HEK293 (cell line): ENCODE results near the gene THSD7B.

Source experiments
- ELK4 ChIP-seq: IDR thresholded peaks from 2 replicates; pipeline ENCODE4 v1.6.1; 2011; ENCODE audit warnings: mild to moderate bottlenecking, low read depth, low read length, borderline replicate concordance
- PRDM4 ChIP-seq: fragments of 450-650 bp; formaldehyde crosslinking; IDR thresholded peaks from 2 replicates; pipeline ENCODE4 v1.5.1; 2017; ENCODE audit warnings: missing biosample characterization, missing genetic modification characterization
- WT1 ChIP-seq: fragments of 450-650 bp; formaldehyde crosslinking; IDR thresholded peaks from 2 replicates; pipeline ENCODE4 v1.5.1; 2016; ENCODE audit warnings: missing biosample characterization, missing genetic modification characterization
- ZNF391 ChIP-seq: fragments of 450-650 bp; formaldehyde crosslinking; IDR thresholded peaks from 2 replicates; pipeline ENCODE4 v1.5.1; 2016; ENCODE audit warnings: low read depth, missing biosample characterization, missing genetic modification characterization, borderline replicate concordance
- ZNF416 ChIP-seq: fragments of 450-650 bp; formaldehyde crosslinking; IDR thresholded peaks from 2 replicates; pipeline ENCODE4 v1.5.1; 2016; ENCODE audit warnings: missing biosample characterization, missing genetic modification characterization
- ZNF660 ChIP-seq: fragments of 450-650 bp; IDR thresholded peaks from 2 replicates; pipeline ENCODE4 v1.5.1; 2018; ENCODE audit warnings: missing biosample characterization, mild to moderate bottlenecking, missing genetic modification characterization
- TF ChIP-seq, protein P1 (sequence below): fragments of 450-650 bp; formaldehyde crosslinking; IDR thresholded peaks from 2 replicates; pipeline ENCODE4 v1.5.1; 2016; ENCODE audit warnings: missing biosample characterization, missing genetic modification characterization, low read depth
- TF ChIP-seq, protein P2 (sequence below): fragments of 450-650 bp; formaldehyde crosslinking; IDR thresholded peaks from 2 replicates; pipeline ENCODE4 v1.5.1; 2016; ENCODE audit warnings: missing biosample characterization, missing genetic modification characterization
- TF ChIP-seq, protein P3 (sequence below): fragments of 450-650 bp; IDR thresholded peaks from 2 replicates; pipeline ENCODE4 v1.5.1; 2018; ENCODE audit warnings: missing biosample characterization, missing genetic modification characterization

- TF ChIP-seq WT1, result no peak
- TF ChIP-seq, protein P1, sequence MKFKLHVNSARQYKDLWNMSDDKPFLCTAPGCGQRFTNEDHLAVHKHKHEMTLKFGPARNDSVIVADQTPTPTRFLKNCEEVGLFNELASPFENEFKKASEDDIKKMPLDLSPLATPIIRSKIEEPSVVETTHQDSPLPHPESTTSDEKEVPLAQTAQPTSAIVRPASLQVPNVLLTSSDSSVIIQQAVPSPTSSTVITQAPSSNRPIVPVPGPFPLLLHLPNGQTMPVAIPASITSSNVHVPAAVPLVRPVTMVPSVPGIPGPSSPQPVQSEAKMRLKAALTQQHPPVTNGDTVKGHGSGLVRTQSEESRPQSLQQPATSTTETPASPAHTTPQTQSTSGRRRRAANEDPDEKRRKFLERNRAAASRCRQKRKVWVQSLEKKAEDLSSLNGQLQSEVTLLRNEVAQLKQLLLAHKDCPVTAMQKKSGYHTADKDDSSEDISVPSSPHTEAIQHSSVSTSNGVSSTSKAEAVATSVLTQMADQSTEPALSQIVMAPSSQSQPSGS (tag by site-specific recombination), result no peak
- TF ChIP-seq, protein P2, sequence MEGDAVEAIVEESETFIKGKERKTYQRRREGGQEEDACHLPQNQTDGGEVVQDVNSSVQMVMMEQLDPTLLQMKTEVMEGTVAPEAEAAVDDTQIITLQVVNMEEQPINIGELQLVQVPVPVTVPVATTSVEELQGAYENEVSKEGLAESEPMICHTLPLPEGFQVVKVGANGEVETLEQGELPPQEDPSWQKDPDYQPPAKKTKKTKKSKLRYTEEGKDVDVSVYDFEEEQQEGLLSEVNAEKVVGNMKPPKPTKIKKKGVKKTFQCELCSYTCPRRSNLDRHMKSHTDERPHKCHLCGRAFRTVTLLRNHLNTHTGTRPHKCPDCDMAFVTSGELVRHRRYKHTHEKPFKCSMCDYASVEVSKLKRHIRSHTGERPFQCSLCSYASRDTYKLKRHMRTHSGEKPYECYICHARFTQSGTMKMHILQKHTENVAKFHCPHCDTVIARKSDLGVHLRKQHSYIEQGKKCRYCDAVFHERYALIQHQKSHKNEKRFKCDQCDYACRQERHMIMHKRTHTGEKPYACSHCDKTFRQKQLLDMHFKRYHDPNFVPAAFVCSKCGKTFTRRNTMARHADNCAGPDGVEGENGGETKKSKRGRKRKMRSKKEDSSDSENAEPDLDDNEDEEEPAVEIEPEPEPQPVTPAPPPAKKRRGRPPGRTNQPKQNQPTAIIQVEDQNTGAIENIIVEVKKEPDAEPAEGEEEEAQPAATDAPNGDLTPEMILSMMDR (tag by site-specific recombination), result no peak
- no peak for TF ChIP-seq ELK4
- TF ChIP-seq ZNF416 (tag by site-specific recombination), result no peak
- no peak for TF ChIP-seq PRDM4 (tag by site-specific recombination)
- TF ChIP-seq, protein P3, sequence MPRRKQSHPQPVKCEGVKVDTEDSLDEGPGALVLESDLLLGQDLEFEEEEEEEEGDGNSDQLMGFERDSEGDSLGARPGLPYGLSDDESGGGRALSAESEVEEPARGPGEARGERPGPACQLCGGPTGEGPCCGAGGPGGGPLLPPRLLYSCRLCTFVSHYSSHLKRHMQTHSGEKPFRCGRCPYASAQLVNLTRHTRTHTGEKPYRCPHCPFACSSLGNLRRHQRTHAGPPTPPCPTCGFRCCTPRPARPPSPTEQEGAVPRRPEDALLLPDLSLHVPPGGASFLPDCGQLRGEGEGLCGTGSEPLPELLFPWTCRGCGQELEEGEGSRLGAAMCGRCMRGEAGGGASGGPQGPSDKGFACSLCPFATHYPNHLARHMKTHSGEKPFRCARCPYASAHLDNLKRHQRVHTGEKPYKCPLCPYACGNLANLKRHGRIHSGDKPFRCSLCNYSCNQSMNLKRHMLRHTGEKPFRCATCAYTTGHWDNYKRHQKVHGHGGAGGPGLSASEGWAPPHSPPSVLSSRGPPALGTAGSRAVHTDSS (tag by site-specific recombination), result no peak
- TF ChIP-seq ZNF660 (tag by site-specific recombination), result no peak
- TF ChIP-seq ZNF391 (tag by site-specific recombination), result no peak
These were observed 352.0 kb downstream of the THSD7B start for GRCh38 chr2:137117385-137117784.
